Breast epithelium (tissue), 3 donors: ENCODE results near the gene ATG14.

Experiments used
- CTCF ChIP-seq, 3 donors: fragments of 450-650 bp; IDR thresholded peaks; one replicate each; pipeline ENCODE4 v1.5.1; 2016 to 2017; ENCODE audit warnings: antibody characterized with exemption in 3 of 3, mild to moderate bottlenecking in 3 of 3, moderate library complexity in 3 of 3
- POLR2A ChIP-seq: fragments of 450-650 bp; IDR thresholded peaks from one replicate; pipeline ENCODE4 v1.6.1; 2016; ENCODE audit warnings: antibody characterized with exemption, mild to moderate bottlenecking, moderate library complexity

- TF ChIP-seq CTCF (IDR thresholded peaks at IDR 0.05) = no peak
- TF ChIP-seq POLR2A = no peak
These were observed 61.2 kb downstream of the ATG14 start for GRCh38 chr14:55350461-55350860.
